Measurements from ENCODE around the gene PRLHR. TPM values are rescaled to one million over a fixed set of nuclear protein-coding genes. Genes with fewer than 3 reads are reported as not detected.

Gene PRLHR
- total and polyA plus RNA-seq, 2 of the 13 experiments (the other 11 are each of a cell fraction or from before 2014, with no cell fraction given): not detected

DNA sequence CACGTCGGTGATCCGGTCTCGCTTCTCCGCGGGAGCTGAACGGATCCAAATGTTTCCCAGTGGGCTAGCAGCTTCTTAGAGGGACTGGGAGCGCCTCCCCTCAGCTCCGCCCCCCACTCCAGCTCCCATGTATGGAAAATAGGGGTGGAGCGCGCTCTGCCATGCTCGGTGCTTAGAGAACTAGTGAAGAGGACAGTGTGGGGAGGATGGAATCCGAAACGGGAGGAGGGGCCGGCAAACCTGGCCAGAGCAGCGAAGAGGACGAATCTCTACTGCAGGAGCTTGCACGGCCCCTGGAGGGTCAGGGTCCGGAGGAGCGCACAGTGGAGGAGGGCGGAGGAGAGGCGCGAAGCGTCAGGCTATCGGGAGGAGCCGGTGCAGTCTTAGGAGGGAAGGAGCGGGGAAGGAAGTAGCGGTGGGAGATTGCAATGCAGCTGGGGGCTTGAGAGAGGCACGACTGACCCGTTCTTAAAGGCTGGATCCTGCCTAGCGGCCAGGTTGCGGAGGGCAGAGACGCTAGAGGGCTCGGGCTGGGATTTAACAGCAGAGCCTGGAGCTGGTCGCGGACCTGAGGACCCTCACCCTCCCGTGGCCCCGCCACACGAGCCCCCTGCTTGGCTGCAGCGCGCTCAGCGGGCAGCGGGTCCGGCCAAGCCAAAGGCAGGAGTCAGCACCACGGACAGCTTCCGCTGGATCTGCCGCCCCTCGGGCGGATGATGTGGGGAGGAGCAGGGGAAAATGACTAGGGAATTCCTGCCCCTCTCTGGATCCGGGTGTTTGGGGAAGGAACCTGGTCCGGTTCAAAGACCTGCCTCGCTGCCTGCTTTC lies at the start of gene PRLHR (continued):
- TF ChIP-seq, protein P1, sequence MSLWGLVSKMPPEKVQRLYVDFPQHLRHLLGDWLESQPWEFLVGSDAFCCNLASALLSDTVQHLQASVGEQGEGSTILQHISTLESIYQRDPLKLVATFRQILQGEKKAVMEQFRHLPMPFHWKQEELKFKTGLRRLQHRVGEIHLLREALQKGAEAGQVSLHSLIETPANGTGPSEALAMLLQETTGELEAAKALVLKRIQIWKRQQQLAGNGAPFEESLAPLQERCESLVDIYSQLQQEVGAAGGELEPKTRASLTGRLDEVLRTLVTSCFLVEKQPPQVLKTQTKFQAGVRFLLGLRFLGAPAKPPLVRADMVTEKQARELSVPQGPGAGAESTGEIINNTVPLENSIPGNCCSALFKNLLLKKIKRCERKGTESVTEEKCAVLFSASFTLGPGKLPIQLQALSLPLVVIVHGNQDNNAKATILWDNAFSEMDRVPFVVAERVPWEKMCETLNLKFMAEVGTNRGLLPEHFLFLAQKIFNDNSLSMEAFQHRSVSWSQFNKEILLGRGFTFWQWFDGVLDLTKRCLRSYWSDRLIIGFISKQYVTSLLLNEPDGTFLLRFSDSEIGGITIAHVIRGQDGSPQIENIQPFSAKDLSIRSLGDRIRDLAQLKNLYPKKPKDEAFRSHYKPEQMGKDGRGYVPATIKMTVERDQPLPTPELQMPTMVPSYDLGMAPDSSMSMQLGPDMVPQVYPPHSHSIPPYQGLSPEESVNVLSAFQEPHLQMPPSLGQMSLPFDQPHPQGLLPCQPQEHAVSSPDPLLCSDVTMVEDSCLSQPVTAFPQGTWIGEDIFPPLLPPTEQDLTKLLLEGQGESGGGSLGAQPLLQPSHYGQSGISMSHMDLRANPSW (CRISPR knock-in tag; IDR thresholded peaks at IDR 0.05; ENCODE audit: borderline replicate concordance): no peak
- peak; percentile 58; the same call in 1 of the 2 replicates for TF ChIP-seq KLF6 (CRISPR knock-in tag; IDR thresholded peaks at IDR 0.05)
- TF ChIP-seq, protein P2, sequence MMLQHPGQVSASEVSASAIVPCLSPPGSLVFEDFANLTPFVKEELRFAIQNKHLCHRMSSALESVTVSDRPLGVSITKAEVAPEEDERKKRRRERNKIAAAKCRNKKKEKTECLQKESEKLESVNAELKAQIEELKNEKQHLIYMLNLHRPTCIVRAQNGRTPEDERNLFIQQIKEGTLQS (CRISPR knock-in tag; IDR thresholded peaks at IDR 0.05): no peak
- TF ChIP-seq, protein P3, sequence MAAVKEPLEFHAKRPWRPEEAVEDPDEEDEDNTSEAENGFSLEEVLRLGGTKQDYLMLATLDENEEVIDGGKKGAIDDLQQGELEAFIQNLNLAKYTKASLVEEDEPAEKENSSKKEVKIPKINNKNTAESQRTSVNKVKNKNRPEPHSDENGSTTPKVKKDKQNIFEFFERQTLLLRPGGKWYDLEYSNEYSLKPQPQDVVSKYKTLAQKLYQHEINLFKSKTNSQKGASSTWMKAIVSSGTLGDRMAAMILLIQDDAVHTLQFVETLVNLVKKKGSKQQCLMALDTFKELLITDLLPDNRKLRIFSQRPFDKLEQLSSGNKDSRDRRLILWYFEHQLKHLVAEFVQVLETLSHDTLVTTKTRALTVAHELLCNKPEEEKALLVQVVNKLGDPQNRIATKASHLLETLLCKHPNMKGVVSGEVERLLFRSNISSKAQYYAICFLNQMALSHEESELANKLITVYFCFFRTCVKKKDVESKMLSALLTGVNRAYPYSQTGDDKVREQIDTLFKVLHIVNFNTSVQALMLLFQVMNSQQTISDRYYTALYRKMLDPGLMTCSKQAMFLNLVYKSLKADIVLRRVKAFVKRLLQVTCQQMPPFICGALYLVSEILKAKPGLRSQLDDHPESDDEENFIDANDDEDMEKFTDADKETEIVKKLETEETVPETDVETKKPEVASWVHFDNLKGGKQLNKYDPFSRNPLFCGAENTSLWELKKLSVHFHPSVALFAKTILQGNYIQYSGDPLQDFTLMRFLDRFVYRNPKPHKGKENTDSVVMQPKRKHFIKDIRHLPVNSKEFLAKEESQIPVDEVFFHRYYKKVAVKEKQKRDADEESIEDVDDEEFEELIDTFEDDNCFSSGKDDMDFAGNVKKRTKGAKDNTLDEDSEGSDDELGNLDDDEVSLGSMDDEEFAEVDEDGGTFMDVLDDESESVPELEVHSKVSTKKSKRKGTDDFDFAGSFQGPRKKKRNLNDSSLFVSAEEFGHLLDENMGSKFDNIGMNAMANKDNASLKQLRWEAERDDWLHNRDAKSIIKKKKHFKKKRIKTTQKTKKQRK (IDR thresholded peaks at IDR 0.05; ENCODE audit: low read length): no peak
- 0 out of 2 replicates have a peak, but pooled peaks have one; percentile 52 for TF ChIP-seq ZFP37 (CRISPR knock-in tag; IDR thresholded peaks at IDR 0.05; ENCODE audit: borderline replicate concordance)
- peak; percentile 74; the same call in 1 of the 2 replicates for TF ChIP-seq BORCS8-MEF2B (CRISPR knock-in tag; IDR thresholded peaks at IDR 0.05)
- TF ChIP-seq, protein P4, sequence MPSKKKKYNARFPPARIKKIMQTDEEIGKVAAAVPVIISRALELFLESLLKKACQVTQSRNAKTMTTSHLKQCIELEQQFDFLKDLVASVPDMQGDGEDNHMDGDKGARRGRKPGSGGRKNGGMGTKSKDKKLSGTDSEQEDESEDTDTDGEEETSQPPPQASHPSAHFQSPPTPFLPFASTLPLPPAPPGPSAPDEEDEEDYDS (CRISPR knock-in tag; IDR thresholded peaks at IDR 0.05): no peak
- 0 out of 4 replicates have a peak, but pooled peaks of 1 of the 2 experiments have one; percentile 48 for TF ChIP-seq KLF16 (CRISPR knock-in tag; IDR thresholded peaks at IDR 0.05)
- no peak for TF ChIP-seq ZNF616 (CRISPR knock-in tag; IDR thresholded peaks at IDR 0.05; ENCODE audit: low read depth)
- no peak for TF ChIP-seq CC2D1A (CRISPR knock-in tag; IDR thresholded peaks at IDR 0.05)
- TF ChIP-seq ZBTB21 (CRISPR knock-in tag; IDR thresholded peaks at IDR 0.05): no peak; the same call in 1 of the 2 replicates
- TF ChIP-seq BHLHE40 (IDR thresholded peaks at IDR 0.05; ENCODE audit: low read length): no peak
- peak; percentile 68; the same call in 1 of the 2 replicates for TF ChIP-seq BRCA1 (CRISPR knock-in tag; IDR thresholded peaks at IDR 0.05)
- no peak for TF ChIP-seq GABPA (IDR thresholded peaks at IDR 0.05; ENCODE audit: low read depth, low read length)
- no peak for TF ChIP-seq GABPA (CRISPR knock-in tag; IDR thresholded peaks at IDR 0.05; ENCODE audit: low read depth)
- TF ChIP-seq, protein P5, sequence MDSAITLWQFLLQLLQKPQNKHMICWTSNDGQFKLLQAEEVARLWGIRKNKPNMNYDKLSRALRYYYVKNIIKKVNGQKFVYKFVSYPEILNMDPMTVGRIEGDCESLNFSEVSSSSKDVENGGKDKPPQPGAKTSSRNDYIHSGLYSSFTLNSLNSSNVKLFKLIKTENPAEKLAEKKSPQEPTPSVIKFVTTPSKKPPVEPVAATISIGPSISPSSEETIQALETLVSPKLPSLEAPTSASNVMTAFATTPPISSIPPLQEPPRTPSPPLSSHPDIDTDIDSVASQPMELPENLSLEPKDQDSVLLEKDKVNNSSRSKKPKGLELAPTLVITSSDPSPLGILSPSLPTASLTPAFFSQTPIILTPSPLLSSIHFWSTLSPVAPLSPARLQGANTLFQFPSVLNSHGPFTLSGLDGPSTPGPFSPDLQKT (CRISPR knock-in tag; IDR thresholded peaks at IDR 0.05; ENCODE audit: borderline replicate concordance): no peak
- TF ChIP-seq ZNF557 (CRISPR knock-in tag; IDR thresholded peaks at IDR 0.05): 0 out of 2 replicates have a peak, but pooled peaks have one; percentile 69
- TF ChIP-seq, protein P6, sequence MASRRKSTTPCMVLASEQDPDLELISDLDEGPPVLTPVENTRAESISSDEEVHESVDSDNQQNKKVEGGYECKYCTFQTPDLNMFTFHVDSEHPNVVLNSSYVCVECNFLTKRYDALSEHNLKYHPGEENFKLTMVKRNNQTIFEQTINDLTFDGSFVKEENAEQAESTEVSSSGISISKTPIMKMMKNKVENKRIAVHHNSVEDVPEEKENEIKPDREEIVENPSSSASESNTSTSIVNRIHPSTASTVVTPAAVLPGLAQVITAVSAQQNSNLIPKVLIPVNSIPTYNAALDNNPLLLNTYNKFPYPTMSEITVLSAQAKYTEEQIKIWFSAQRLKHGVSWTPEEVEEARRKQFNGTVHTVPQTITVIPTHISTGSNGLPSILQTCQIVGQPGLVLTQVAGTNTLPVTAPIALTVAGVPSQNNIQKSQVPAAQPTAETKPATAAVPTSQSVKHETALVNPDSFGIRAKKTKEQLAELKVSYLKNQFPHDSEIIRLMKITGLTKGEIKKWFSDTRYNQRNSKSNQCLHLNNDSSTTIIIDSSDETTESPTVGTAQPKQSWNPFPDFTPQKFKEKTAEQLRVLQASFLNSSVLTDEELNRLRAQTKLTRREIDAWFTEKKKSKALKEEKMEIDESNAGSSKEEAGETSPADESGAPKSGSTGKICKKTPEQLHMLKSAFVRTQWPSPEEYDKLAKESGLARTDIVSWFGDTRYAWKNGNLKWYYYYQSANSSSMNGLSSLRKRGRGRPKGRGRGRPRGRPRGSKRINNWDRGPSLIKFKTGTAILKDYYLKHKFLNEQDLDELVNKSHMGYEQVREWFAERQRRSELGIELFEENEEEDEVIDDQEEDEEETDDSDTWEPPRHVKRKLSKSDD (CRISPR knock-in tag; IDR thresholded peaks at IDR 0.05; ENCODE audit: low read depth): 0 out of 2 replicates have a peak, but pooled peaks have one; percentile 25

All from HepG2 (cell line).